H1 (cell line): ENCODE results near the gene SLITRK2. TPM values are rescaled to one million over a fixed set of nuclear protein-coding genes. Genes with fewer than 3 reads are reported as not detected.

ENCODE experiments used
- KDM4A ChIP-seq: IDR thresholded peaks from one replicate; pipeline ENCODE4 v1.7.1; 2012; ENCODE audit warnings: low read depth, mild to moderate bottlenecking, moderate library complexity, low read length, inconsistent platforms; ENCODE audit not compliant: severe bottlenecking
- KDM5A ChIP-seq: fragments of 200-600 bp; IDR thresholded peaks from 2 replicates; pipeline ENCODE4 v1.7.1; 2012; ENCODE audit warnings: mild to moderate bottlenecking, low read length, inconsistent platforms, mixed read lengths
- MAFK ChIP-seq: IDR thresholded peaks from 2 replicates; pipeline ENCODE4 v1.6.1; 2012; ENCODE audit warnings: low read depth, mild to moderate bottlenecking, improper control_type of control experiment, low read length
- NANOG ChIP-seq: IDR thresholded peaks from 2 replicates; pipeline ENCODE4 v1.6.1; 2011; ENCODE audit warnings: low read length, low read depth, mild to moderate bottlenecking, inconsistent platforms; ENCODE audit not compliant: insufficient read depth, poor library complexity, severe bottlenecking
- NRF1 ChIP-seq: IDR thresholded peaks from 2 replicates; pipeline ENCODE4 v1.6.1; 2011; ENCODE audit warnings: mild to moderate bottlenecking, low read depth, low read length, improper control_type of control experiment
- POLR2A ChIP-seq, 2 experiments: IDR thresholded peaks; 1 replicate in 1 of 2; 2 replicates in 1 of 2; pipeline ENCODE4 v1.6.1; 2011; ENCODE audit warnings: low read depth in 2 of 2, low read length in 2 of 2, mild to moderate bottlenecking in 2 of 2; ENCODE audit errors: control extremely low read depth in 1 of 2
- POU5F1 ChIP-seq: IDR thresholded peaks from 2 replicates; pipeline ENCODE4 v1.6.1; 2011; ENCODE audit warnings: low read depth, mild to moderate bottlenecking, low read length, moderate library complexity
- SRF ChIP-seq: IDR thresholded peaks from 2 replicates; pipeline ENCODE4 v1.6.1; 2011; ENCODE audit warnings: mild to moderate bottlenecking, low read depth, low read length, moderate library complexity
- SUZ12 ChIP-seq: fragments of 200-600 bp; sonication (generic); IDR thresholded peaks from 2 replicates; pipeline ENCODE4 v1.6.1; 2012; ENCODE audit warnings: mild to moderate bottlenecking, inconsistent platforms, low read length, moderate library complexity, mixed read lengths
- TEAD4 ChIP-seq: IDR thresholded peaks from 2 replicates; pipeline ENCODE4 v1.6.1; 2012; ENCODE audit warnings: low read depth, low read length, inconsistent platforms, mixed read lengths
- polyA plus RNA-seq, 7 experiments: library from polyadenylated mRNA; depleted of rRNA in 3 of 7; stranded (reverse) in 5 of 7; unstranded in 2 of 7; fragments of >200 nt in 5 of 7; fragments of 200-250 nt in 2 of 7; gene quantifications; 1 replicate in 5 of 7; 2 replicates in 1 of 7; 4 replicates in 1 of 7; pipeline versions ENCODE4 v1.2.1 to v1.2.3, GENCODE V29; 2011 to 2013; ENCODE audit warnings: missing spikeins in 2 of 7, mixed read lengths in 2 of 7
- total RNA-seq: library from RNA; stranded (reverse); fragmentation: NEBNext Ultra II Directional; extraction: Animal tissue kit (Norgen Biotek cat#: 25700); gene quantifications from 2 replicates; pipeline ENCODE4 v1.2.1, GENCODE V29; 2021

Gene SLITRK2
- total and polyA plus RNA-seq, 2 of the 8 experiments (the other 6 are each of a cell fraction or from before 2014, with no cell fraction given), result 0.14 to 0.39 TPM

GRCh38 chrX:145821898-145822571, 4.4 kb downstream of the SLITRK2 start (continued):
- TF ChIP-seq NRF1, result no peak
- TF ChIP-seq SUZ12, result peak; percentile 66
- TF ChIP-seq KDM4A, result peak; percentile 40
- TF ChIP-seq SRF, result no peak
- no peak for TF ChIP-seq NANOG
- TF ChIP-seq KDM5A, result no peak
- TF ChIP-seq MAFK, result no peak
- TF ChIP-seq POLR2A (IDR thresholded peaks at IDR 0.05; ENCODE audit: control extremely low read depth in 1 of 2, low read depth in 2 of 2, low read length in 2 of 2), result no peak
- no peak for TF ChIP-seq POU5F1
- TF ChIP-seq TEAD4, result no peak
